Epithelial cell of proximal tubule (primary cell): ENCODE measurements around the gene RERE. TPM values are rescaled to one million over a fixed set of nuclear protein-coding genes. Genes with fewer than 3 reads are reported as not detected.

Source experiments
- DNase-seq: peaks from one replicate; pipeline ENCODE4 v3.0.0-alpha.2; 2011; ENCODE audit warnings: low read depth
- H3K4me3 ChIP-seq: 2 replicates; pipeline ENCODE4 v1.5.1; 2011; ENCODE audit warnings: low read depth, mild to moderate bottlenecking, low read length
- CTCF ChIP-seq: conservative IDR thresholded peaks from 2 replicates; pipeline ENCODE4 v1.5.1; 2012; ENCODE audit warnings: low read depth, mild to moderate bottlenecking, low read length
- total RNA-seq: library from RNA; depleted of rRNA; stranded (reverse); fragments of >200 nt; gene quantifications from 2 replicates; pipeline ENCODE4 v1.2.3, GENCODE V29; 2015

Gene RERE
- total RNA-seq, 1 donor from 2014 or later: 18.0 TPM

DNA sequence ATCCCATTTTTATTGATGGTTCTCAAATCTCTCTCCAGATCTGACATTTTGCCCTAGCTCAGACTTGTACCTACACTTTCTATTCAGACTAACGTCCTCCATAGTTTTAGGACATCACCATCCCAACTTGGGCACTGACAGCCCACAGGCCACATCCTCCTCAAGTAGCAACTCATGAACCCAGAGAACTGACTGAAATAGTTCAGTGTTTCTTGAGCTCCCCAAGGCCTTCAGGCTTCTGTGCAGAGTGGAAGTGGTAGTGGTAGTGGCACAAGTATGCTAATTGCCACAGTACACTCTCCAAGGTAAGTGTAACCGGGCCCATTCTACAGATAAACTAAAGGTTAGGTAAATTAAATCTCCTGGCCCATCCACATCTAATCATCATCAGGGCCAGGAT, 387.0 kb downstream of the RERE start:
- H3K4me3 ChIP-seq: no peak overlapping the region
- DNase-seq: no peak
- no peak for TF ChIP-seq CTCF

- no peak for TF ChIP-seq CTCF
- DNase-seq: no peak
- no peak overlapping the region for H3K4me3 ChIP-seq
Observed at GRCh38 chr1:8429549-8430110, 387.8 kb downstream of the RERE start.

- DNase-seq: no peak
- TF ChIP-seq CTCF: no peak
- no peak overlapping the region for H3K4me3 ChIP-seq
Observed at GRCh38 chr1:8428441-8428840, 389.0 kb downstream of the RERE start.

GRCh38 chr1:8427986-8428385, 389.5 kb downstream of the RERE start:
- TF ChIP-seq CTCF: no peak
- no peak for DNase-seq
- H3K4me3 ChIP-seq: no peak overlapping the region

DNA sequence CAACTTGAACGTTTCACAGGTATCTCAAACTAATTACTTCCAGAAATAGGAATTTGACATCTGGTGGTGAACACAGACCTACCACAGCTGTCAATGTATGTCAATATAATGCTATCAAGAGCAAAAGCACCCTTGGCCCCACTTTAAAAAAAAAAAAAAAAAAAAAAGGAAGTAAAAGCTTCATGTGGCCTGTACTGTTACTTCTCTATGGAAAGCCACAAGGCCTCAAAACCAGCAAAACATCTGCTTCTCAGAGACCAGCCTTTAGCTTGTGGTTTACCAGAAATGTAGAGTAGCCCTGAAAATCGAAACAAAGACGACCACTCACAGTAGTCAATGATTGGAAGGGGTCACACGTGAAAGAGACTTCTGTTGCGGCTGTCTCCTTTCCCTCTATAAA, 389.9 kb downstream of the RERE start:
- H3K4me3 ChIP-seq: no peak overlapping the region
- no peak for DNase-seq
- TF ChIP-seq CTCF: no peak

DNA sequence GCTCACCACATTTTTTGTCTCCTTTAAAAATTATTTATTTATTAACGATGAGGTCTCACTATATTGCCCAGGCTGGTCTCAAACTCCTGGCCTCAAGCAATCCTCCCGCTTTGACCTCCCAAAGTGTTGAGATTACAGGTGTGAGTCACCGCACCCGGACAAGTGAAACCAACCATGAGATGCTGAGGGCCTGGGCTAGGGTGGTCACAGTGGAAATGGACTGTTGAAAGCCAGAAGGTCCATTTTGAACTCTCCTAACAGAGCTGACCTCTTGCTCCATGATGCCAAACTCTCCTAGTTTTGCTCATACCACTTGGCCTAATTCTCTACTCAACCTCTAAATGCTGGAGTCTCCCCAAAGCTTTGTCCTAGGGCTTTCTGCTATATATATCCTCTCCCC, 390.4 kb downstream of the RERE start:
- no peak for TF ChIP-seq CTCF
- H3K4me3 ChIP-seq: no peak overlapping the region
- DNase-seq: no peak

DNA sequence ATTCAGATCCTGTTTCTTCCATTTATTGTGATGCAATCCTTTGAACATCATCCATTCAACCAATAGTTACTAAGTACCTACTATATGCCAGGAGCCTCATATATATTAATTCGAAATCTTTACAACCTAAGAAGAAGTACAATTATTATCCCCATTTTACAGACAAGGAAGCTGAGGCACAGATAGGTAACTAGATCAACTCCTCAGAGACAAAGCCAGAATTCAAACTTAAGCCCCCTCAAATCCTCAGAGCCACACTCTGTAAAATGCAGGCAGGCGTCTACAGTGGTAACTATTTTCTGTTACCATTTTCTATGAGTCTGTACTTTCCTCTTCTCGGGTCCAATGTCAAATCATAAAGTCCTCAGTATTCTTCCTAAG, 391.7 kb downstream of the RERE start:
- no peak for TF ChIP-seq CTCF
- DNase-seq: no peak
- no peak overlapping the region for H3K4me3 ChIP-seq
